Measurements from ENCODE around the gene ARHGAP6. TPM values are rescaled to one million over a fixed set of nuclear protein-coding genes. Genes with fewer than 3 reads are reported as not detected.

ARHGAP6 gene
- total RNA-seq, 1 experiment from 2014 or later = 0.50 TPM

DNA sequence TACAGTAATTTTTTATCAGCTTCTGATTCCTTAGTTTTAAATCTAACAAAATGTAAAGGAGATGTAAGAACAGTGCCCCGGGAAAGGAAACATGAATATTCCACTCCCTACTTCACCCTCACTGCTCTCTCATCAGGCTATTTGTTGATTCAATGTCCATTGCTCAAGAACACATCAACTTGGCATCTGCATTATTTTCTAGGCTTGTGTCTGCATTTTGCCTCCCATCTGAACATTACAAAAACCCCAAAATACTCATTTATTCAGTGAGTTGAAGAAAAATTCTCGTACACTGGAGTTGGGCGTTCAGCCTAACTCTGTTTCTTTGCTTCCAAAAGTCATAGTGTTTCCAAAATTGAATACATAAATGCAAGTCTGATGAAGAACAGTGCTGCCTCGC, 25.6 kb downstream of the ARHGAP6 start:
- Mint-ChIP-seq H3K4me1 (ENCODE audit: low read depth, unreplicated experiment) (no peaks in the 10 kb centered on the region), H3K27me3 (ENCODE audit: insufficient read depth, unreplicated experiment) (no peaks in the 10 kb centered on the region), H3K36me3 (ENCODE audit: insufficient read depth, unreplicated experiment) (no peaks in the 10 kb centered on the region), H3K9me3 (ENCODE audit: unreplicated experiment) (no peaks in the 10 kb centered on the region), H3K27ac (ENCODE audit: unreplicated experiment) (no peak overlapping the region), H3K4me3 (ENCODE audit: unreplicated experiment) (no peak overlapping the region)
- H3K27me3 ChIP-seq (replicated peaks; ENCODE audit: control insufficient read depth, insufficient read depth, low read length) = no peaks in the 10 kb centered on the region
- TF ChIP-seq CTCF (IDR thresholded peaks at IDR 0.05; ENCODE audit: insufficient read depth in 1 of 2, low read depth in 1 of 2, low read length in 1 of 2, severe bottlenecking in 1 of 2, unreplicated experiment in 1 of 2) = no peak
- H3K4me1 ChIP-seq = no peaks in the 10 kb centered on the region
- ChIA-PET CTCF (no interaction called here), POLR2A (no interaction called here)
- H3K36me3 ChIP-seq (ENCODE audit: control insufficient read depth, insufficient read depth, low read length) = no peaks in the 10 kb centered on the region
- no peak overlapping the region for H3K4me3 ChIP-seq (ENCODE audit: low read depth, low read length)
- no TSS peak for BruUV-seq (replicated peaks)
- DNase-seq = no peak
- H3K9me3 ChIP-seq = no peaks in the 10 kb centered on the region
- intact Hi-C loops (cut with micrococcal nuclease; ENCODE audit: unreplicated experiment) = no loop called here

DNA sequence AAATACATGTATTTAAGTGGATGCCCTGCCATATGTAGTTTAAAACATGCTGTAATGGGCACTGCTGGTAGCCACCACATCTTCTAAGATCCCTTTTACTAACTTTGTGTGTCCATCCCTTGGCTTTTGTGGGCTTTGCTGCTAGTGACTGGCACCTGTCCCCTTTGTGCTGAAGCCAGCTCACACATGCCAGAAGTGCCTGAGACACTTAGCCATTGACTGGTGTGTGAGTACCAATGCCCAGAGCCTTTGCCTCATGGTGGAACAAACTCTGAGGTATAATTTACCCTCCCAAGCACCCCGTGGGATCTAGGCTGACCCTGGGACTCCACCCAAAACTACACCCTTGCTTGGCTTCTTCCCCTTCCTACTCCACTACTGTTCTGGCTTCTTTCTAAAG, 33.0 kb downstream of the ARHGAP6 start:
- Mint-ChIP-seq H3K27me3 (ENCODE audit: insufficient read depth, unreplicated experiment) (no peaks in the 10 kb centered on the region), H3K9me3 (ENCODE audit: unreplicated experiment) (no peaks in the 10 kb centered on the region), H3K27ac (ENCODE audit: unreplicated experiment) (no peak overlapping the region), H3K4me3 (ENCODE audit: unreplicated experiment) (no peak overlapping the region), H3K4me1 (ENCODE audit: low read depth, unreplicated experiment) (no peaks in the 10 kb centered on the region), H3K36me3 (ENCODE audit: insufficient read depth, unreplicated experiment) (no peaks in the 10 kb centered on the region)
- no peak for TF ChIP-seq CTCF (IDR thresholded peaks at IDR 0.05; ENCODE audit: insufficient read depth in 1 of 2, low read depth in 1 of 2, low read length in 1 of 2, severe bottlenecking in 1 of 2, unreplicated experiment in 1 of 2)
- Histone ChIP-seq H3K27me3 (replicated peaks; ENCODE audit: control insufficient read depth, insufficient read depth, low read length) (no peaks in the 10 kb centered on the region), H3K9me3 (no peaks in the 10 kb centered on the region), H3K4me3 (ENCODE audit: low read depth, low read length) (no peak overlapping the region), H3K4me1 (no peaks in the 10 kb centered on the region), H3K36me3 (ENCODE audit: control insufficient read depth, insufficient read depth, low read length) (no peaks in the 10 kb centered on the region)
- CTCF ChIA-PET = no interaction called here
- BruUV-seq (replicated peaks) = no TSS peak
- intact Hi-C loops (cut with micrococcal nuclease; ENCODE audit: unreplicated experiment) = no loop called here
- no peak for DNase-seq
- POLR2A ChIA-PET = no interaction called here

DNA sequence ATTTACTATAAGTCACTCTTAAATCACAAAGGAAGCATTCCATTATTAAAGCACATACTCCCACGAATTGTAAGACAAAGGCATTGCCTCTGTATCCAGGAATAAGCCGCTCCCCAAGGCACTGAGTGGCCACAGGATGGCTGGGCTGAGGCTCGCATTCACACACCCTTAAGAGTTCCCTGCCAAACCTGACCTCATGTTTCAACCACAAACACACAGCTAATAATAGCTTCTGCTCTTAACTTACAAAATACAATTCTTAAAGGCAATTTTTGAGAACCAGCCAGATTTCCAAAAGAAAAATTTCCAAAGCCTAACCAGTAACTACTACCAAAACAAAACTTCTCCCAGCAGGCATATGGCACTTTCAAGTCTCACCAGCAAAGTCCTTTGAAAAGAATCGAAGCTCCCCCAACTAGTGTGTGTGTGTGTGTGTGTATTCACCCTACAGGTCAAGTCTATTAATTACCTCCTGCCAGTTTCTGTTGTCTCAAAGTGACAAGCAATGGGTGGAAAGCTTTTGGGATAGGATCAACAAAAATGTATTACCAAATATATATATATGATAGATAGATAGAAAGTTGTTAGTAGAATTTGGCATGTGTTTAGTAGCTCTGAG, 36.0 kb downstream of the ARHGAP6 start:
- POLR2A ChIA-PET = no interaction called here
- Histone ChIP-seq H3K4me1 (no peaks in the 10 kb centered on the region), H3K36me3 (ENCODE audit: control insufficient read depth, insufficient read depth, low read length) (no peaks in the 10 kb centered on the region), H3K9me3 (no peaks in the 10 kb centered on the region), H3K27me3 (replicated peaks; ENCODE audit: control insufficient read depth, insufficient read depth, low read length) (no peaks in the 10 kb centered on the region), H3K4me3 (ENCODE audit: low read depth, low read length) (no peak overlapping the region)
- CTCF ChIA-PET = no interaction called here
- intact Hi-C loops (cut with micrococcal nuclease; ENCODE audit: unreplicated experiment) = no loop called here
- Mint-ChIP-seq H3K4me3 (ENCODE audit: unreplicated experiment) (no peak overlapping the region), H3K27ac (ENCODE audit: unreplicated experiment) (no peak overlapping the region), H3K27me3 (ENCODE audit: insufficient read depth, unreplicated experiment) (no peaks in the 10 kb centered on the region), H3K9me3 (ENCODE audit: unreplicated experiment) (peaks cover 9% of the 10 kb centered on the region), H3K4me1 (ENCODE audit: low read depth, unreplicated experiment) (no peaks in the 10 kb centered on the region), H3K36me3 (ENCODE audit: insufficient read depth, unreplicated experiment) (no peaks in the 10 kb centered on the region)
- DNase-seq = no peak
- TF ChIP-seq CTCF (IDR thresholded peaks at IDR 0.05; ENCODE audit: insufficient read depth in 1 of 2, low read depth in 1 of 2, low read length in 1 of 2, severe bottlenecking in 1 of 2, unreplicated experiment in 1 of 2) = no peak
- BruUV-seq (replicated peaks) = no TSS peak
